Hematopoietic multipotent progenitor cell treated with erythropoietin and hydrocortisone succinate and interleukin-3 and kit ligand, for 17 days (in vitro differentiated cells): ENCODE results near the gene TBC1D32.
"Not testable (repeated sequence)": the region's sequence is repeated elsewhere in the genome, so short reads cannot be mapped to it uniquely, and the experiment has no call there.

ENCODE experiments used
- DNase-seq: peaks from one replicate; pipeline ENCODE4 v3.0.0-alpha.2; 2015; ENCODE audit warnings: low spot score

The TBC1D32 gene, protein sequence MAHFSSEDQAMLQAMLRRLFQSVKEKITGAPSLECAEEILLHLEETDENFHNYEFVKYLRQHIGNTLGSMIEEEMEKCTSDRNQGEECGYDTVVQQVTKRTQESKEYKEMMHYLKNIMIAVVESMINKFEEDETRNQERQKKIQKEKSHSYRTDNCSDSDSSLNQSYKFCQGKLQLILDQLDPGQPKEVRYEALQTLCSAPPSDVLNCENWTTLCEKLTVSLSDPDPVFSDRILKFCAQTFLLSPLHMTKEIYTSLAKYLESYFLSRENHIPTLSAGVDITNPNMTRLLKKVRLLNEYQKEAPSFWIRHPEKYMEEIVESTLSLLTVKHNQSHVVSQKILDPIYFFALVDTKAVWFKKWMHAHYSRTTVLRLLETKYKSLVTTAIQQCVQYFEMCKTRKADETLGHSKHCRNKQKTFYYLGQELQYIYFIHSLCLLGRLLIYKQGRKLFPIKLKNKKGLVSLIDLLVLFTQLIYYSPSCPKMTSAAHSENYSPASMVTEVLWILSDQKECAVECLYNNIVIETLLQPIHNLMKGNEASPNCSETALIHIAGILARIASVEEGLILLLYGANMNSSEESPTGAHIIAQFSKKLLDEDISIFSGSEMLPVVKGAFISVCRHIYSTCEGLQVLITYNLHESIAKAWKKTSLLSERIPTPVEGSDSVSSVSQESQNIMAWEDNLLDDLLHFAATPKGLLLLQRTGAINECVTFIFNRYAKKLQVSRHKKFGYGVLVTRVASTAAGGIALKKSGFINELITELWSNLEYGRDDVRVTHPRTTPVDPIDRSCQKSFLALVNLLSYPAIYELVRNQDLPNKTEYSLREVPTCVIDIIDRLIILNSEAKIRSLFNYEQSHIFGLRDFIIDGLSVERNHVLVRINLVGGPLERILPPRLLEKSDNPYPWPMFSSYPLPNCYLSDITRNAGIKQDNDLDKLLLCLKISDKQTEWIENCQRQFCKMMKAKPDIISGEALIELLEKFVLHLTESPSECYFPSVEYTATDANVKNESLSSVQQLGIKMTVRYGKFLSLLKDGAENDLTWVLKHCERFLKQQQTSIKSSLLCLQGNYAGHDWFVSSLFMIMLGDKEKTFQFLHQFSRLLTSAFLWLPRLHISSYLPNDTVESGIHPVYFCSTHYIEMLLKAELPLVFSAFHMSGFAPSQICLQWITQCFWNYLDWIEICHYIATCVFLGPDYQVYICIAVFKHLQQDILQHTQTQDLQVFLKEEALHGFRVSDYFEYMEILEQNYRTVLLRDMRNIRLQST

GRCh38 chr6:121334299-121335086 is at the start of gene TBC1D32:
TBC1D32 (minus strand) TSS chr6:121334480; CDS start chr6:121334430, 50 bp downstream.
- peak; percentile 92 for DNase-seq

GRCh38 chr6:121383478-121383877 is 49.2 kb upstream of the TBC1D32 start:
- DNase-seq: no peak

- no peak for DNase-seq
Measured at GRCh38 chr6:121382467-121383121, 48.3 kb upstream of the TBC1D32 start.

DNA sequence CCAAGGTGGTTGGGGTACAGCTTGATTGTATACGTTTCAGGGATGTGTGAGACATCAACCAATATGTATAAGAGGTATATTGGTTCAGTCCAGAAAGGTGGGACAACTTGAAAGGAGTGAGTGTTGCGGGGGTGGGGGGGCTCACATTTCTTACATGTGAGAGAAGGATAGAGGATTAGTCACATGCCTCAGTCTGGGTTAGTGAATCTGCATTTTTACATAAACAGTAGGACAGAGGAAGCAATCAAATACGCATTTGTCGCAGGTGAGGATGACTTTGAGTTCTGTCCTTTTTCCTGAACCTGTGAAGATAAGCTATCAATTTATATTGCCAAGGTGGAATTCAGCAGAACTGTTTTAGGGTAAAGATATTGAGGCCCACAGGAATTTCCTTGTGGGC is 42.1 kb upstream of the TBC1D32 start:
- no peak for DNase-seq

DNA sequence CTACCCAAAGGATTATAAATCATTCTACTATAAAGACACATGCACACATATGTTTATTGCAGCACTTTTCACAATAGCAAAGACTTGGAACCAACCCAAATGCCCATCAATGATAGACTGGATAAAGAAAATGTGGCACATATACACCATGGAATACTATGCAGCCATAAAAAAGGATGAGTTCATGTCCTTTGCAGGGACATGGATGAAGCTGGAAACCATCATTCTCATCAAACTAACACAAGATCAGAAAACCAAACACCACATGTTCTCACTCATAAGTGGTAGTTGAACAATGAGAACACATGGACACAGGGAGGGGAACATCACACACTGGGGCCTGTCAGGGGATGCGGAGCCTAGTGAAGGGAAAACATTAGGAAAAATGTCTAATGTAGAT is 39.9 kb upstream of the TBC1D32 start:
- DNase-seq: not testable (repeated sequence)

- DNase-seq: no peak
Measured at GRCh38 chr6:121365536-121366521, 31.5 kb upstream of the TBC1D32 start.

DNA sequence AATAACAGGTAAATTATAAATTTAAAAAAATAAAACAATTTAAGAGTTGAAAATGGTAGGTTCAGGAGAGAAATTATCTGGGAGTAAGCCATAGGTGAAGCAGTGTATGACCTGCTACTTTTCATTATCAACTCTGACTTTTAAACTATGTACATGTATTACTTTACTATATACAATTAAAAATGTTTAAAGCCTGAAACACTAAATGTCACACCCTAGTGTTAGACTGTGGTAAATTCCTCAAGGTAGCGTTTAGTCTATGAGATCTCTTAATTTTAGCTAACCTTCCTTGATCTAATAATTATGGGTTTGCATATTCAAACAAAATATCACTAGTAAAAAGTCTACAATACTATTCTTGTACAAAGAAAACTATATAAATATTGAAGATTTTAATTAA is 22.3 kb upstream of the TBC1D32 start:
- DNase-seq: no peak

DNA sequence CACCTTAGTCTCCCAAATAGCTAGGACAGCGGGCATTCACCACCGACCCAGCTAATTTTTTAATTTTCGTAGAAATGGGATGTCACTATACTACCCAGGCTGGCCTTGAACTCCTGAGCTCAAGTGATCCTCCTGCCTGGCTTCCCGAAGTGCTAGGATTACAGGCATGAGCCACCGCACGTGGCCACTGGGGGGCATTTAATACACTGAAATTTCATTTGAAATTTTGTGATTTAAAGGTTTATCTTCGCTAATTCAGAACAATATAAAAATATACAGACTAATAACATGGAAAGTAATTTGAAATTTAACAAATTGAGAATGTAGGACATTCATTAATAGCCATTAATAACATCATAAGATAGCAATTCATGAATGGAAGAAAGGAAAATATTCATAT is 20.5 kb upstream of the TBC1D32 start:
- no peak for DNase-seq

- no peak for DNase-seq
Measured at GRCh38 chr6:121352941-121353340, 18.7 kb upstream of the TBC1D32 start.

DNA sequence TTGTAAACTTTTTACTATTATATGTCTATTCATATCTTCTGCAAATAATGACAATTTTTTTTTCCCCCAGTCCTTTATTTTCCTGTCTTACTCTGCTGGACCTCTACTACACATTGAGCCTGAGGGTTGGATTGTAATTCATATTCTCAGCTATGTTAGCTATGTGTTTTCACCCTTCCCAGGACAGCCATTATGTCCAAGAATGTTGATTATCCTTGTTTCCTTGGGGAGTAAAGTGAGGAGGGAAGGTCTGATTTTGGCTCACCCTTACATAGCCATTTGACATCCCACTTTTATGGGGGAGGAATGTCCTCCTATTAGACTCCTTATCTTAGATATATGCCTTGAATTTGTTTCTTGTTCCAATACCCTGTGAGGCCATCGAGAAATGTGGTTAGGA is 17.6 kb upstream of the TBC1D32 start:
- DNase-seq: no peak

GRCh38 chr6:121349596-121349995 is 15.3 kb upstream of the TBC1D32 start:
- DNase-seq: no peak

DNA sequence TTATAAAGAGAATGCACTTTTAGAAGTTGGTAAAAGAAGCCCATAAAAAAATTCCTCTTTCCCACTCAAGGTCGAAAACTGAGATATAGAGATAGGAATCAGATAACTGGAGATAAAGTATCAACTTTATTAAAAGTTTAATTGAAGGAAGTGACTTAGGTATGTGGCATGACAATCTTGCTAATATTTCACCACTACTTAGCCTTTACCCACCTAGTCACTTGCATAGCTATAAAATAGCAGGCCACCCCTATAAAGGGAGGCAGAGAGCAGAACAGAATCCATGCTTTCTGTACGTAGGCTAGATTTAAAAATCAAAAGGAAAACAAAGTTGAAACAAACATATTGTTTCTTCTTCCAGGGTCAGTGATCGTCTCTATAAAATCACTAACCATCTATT is 13.2 kb upstream of the TBC1D32 start:
- no peak for DNase-seq

GRCh38 chr6:121344539-121344938 is 10.3 kb upstream of the TBC1D32 start:
- no peak for DNase-seq

DNA sequence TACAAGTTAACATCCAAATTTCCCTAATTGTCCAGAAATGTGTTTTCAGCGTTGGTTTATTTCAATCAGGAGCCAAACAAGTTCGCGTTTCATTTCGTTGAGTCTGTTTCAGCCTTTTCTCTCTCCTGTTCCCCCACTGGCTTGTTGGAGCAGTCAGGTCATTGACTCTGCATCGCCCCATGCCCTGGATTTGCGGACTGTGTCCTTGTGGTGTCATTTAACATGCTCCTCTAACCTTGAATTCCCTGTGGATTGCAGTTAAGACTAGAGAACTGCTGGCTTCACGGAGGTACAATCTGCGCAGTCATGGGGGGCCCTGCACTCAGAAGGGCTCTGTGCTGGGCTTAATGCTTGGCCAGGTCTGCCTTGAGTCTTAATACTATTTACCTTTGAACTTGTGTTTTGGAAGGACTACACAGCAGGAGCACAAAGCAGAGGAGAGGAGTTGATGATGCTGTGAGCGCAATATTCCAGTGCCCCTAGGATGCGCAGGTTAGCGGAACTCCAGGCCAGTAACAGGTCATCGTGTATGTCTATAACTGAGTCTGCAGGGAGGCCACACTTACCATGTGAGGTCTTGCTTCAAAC is 5.5 kb upstream of the TBC1D32 start:
- no peak for DNase-seq

DNA sequence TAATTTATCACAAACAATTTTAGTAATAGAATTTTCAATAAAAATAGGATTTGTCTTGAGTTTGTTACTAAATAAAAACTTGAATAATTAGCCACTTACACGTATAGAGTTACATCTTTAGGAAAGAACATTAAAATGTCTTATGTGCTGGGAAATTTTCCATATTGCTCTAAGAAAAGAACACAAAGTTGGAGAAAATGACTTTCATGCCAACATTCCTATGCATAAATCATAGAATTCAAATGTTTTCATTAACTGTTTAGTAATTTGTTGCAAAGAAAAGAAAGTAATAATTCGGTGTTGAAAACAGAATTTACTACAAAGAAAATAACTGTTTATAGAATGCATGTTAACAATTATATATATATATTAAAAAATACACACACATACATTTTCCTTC is 4.7 kb upstream of the TBC1D32 start:
- no peak for DNase-seq

- DNase-seq: no peak
Measured at GRCh38 chr6:121338366-121338765, 4.1 kb upstream of the TBC1D32 start.

DNA sequence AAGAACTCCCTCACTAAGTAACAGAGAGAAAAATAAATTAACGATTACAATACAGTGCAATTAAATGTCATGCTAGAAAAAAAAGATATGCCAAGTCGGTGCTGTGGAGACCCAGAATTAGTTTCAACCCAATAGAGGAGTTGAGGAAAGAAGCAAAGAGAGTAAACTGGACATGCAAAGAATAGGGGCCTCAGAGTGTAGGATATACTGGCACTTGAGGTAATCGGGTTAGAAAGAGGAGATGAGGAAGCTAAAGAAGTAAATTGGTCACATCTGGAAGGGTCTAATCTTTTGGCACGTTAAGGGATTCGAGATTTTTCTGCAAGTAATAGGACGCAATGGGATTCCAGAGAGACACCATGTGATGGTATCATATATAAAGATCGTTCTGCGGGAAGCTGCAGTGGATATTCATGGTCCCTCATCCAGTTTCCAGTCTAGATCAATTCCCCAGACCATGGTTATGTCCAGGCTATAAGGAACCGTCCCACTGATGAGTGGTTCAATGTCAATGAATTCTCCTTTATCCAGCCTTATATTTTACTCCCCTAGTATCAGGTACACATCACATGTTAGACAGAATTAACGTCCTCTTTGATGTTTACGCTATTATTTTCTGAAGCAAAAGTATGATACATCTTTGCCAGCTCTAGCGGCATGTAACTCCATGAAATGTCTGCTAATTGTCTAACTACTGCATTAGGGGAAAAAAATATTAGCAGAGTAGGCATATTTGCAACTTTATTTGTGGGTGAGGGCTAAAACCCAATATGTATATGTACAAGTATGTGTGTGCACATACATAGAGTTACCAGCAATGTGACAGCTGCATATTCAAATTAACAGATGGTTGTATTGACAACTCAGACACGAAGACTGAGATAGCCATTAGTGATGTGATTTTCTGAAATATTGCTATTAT is 1.1 kb upstream of the TBC1D32 start:
- peak; percentile 14 for DNase-seq

GRCh38 chr6:121333694-121334093 is 586 bp downstream of the TBC1D32 start:
- DNase-seq: not testable (repeated sequence)
